Brain microvascular endothelial cell (primary cell): Measurements from ENCODE around the gene SNN.

Source experiments
- DNase-seq: peaks from one replicate; pipeline ENCODE4 v3.0.0-alpha.2; 2020
- H3K27ac ChIP-seq: fragments of 250-450 bp; sonication (Bioruptor Pico); 2 replicates; pipeline ENCODE4 v1.5.1; 2020; ENCODE audit warnings: mild to moderate bottlenecking, moderate library complexity
- H3K27me3 ChIP-seq: fragments of 250-450 bp; sonication (Bioruptor Pico); replicated peaks from 2 replicates; pipeline ENCODE4 v1.5.1; 2020; ENCODE audit warnings: mild to moderate bottlenecking
- H3K36me3 ChIP-seq: fragments of 250-450 bp; sonication (Bioruptor Pico); replicated peaks from 2 replicates; pipeline ENCODE4 v1.5.1; 2020; ENCODE audit warnings: mild to moderate bottlenecking
- H3K4me3 ChIP-seq: 2 replicates; pipeline ENCODE4 v1.5.1; 2011; ENCODE audit warnings: low read depth, mild to moderate bottlenecking, control low read depth, low read length, moderate library complexity
- CTCF ChIP-seq: IDR thresholded peaks from 2 replicates; pipeline ENCODE4 v1.5.1; 2011; ENCODE audit warnings: low read depth, mild to moderate bottlenecking, moderate library complexity, low read length, control low read depth, inconsistent platforms; ENCODE audit errors: missing control alignments
- in situ Hi-C: cut with HindIII; loops from 2 replicates; pipeline ENCODE4 v1.10.0; 2017; ENCODE audit warnings: low sequenced_read_pairs, low pct_ligation_motif_present

SNN gene

GRCh38 chr16:11642765-11643116 lies 25.5 kb upstream of the SNN start:
- Histone ChIP-seq H3K36me3 (no peaks in the 10 kb centered on the region), H3K4me3 (no peak overlapping the region), H3K27me3 (no peaks in the 10 kb centered on the region), H3K27ac (no peak overlapping the region)
- no peak for DNase-seq
- in situ Hi-C loops, result no loop called here
- no peak for TF ChIP-seq CTCF

- in situ Hi-C loops, result no loop called here
These were observed 19.0 kb upstream of the SNN start for GRCh38 chr16:11649276-11649675.

GRCh38 chr16:11650641-11651591 lies 17.3 kb upstream of the SNN start:
- no peak overlapping the region for H3K27ac ChIP-seq
- H3K4me3 ChIP-seq, result no peak overlapping the region
- TF ChIP-seq CTCF, result no peak
- no peak for DNase-seq
- no peaks in the 10 kb centered on the region for H3K36me3 ChIP-seq
- in situ Hi-C loops, result no loop called here
- H3K27me3 ChIP-seq, result no peaks in the 10 kb centered on the region

More at GRCh38 chr16:11649276-11649675, 19.0 kb upstream of the SNN start:
- Histone ChIP-seq H3K36me3 (no peaks in the 10 kb centered on the region), H3K4me3 (no peak overlapping the region), H3K27ac (no peak overlapping the region), H3K27me3 (no peaks in the 10 kb centered on the region)
- no peak for DNase-seq
- TF ChIP-seq CTCF, result no peak

- Histone ChIP-seq H3K27ac (no peak overlapping the region), H3K4me3 (no peak overlapping the region), H3K36me3 (no peaks in the 10 kb centered on the region), H3K27me3 (no peaks in the 10 kb centered on the region)
- in situ Hi-C loops, result no loop called here
- DNase-seq, result no peak
- no peak for TF ChIP-seq CTCF
These were observed 16.5 kb upstream of the SNN start for GRCh38 chr16:11651796-11652195.

GRCh38 chr16:11655655-11656054 lies 12.6 kb upstream of the SNN start:
- H3K36me3 ChIP-seq, result no peaks in the 10 kb centered on the region
- H3K27ac ChIP-seq, result no peak overlapping the region
- no peak for TF ChIP-seq CTCF
- no peaks in the 10 kb centered on the region for H3K27me3 ChIP-seq
- no peak overlapping the region for H3K4me3 ChIP-seq
- in situ Hi-C loops, result no loop called here
- no peak for DNase-seq
